Psoas muscle (tissue), 8 donors: ENCODE results near the gene LDLR. TPM values are rescaled to one million over a fixed set of nuclear protein-coding genes. Genes with fewer than 3 reads are reported as not detected.

Experiments
- ATAC-seq, 4 donors: fragments of 200-7000 bp; cut with Tn5 transposase; one replicate each; pipeline ENCODE4 v1.9.1; 2020; ENCODE audit warnings: moderate library complexity in 3 of 4, mild to moderate bottlenecking in 2 of 4
- DNase-seq, 2 donors: peaks; one replicate each; pipeline ENCODE4 v3.0.0-alpha.2; 2020
- H3K27ac ChIP-seq: fragments of 200-600 bp; one replicate; pipeline ENCODE4 v1.8.0; 2022
- H3K27me3 ChIP-seq, 3 donors: fragments of 200-600 bp in 1 of 3; one replicate each; pipeline versions ENCODE4 v1.6.1 to v1.8.0; 2013 to 2022; ENCODE audit warnings: low read length in 2 of 3, mild to moderate bottlenecking in 2 of 3, moderate library complexity in 1 of 3; ENCODE audit not compliant: insufficient read depth in 3 of 3
- H3K36me3 ChIP-seq, 2 donors: fragments of 200-600 bp in 1 of 2; one replicate each; pipeline versions ENCODE4 v1.6.1 to v1.8.0; 2013 to 2022; ENCODE audit warnings: low read depth in 1 of 2, mild to moderate bottlenecking in 1 of 2, moderate library complexity in 1 of 2; ENCODE audit not compliant: insufficient read depth in 1 of 2
- H3K4me1 ChIP-seq: fragments of 200-600 bp; one replicate; pipeline ENCODE4 v1.8.0; 2022
- H3K4me3 ChIP-seq: fragments of 200-600 bp; one replicate; pipeline ENCODE4 v1.8.0; 2022; ENCODE audit warnings: mild to moderate bottlenecking
- H3K9me3 ChIP-seq: fragments of 200-600 bp; one replicate; pipeline ENCODE4 v1.8.0; 2022
- CTCF ChIP-seq: fragments of 200-600 bp; IDR thresholded peaks from one replicate; pipeline ENCODE4 v1.8.0; 2022; ENCODE audit warnings: antibody characterized with exemption
- WGBS, 3 donors: extraction: QIAGEN DNeasy Blood & Tissue Kit; methylation state at CpG; one replicate each; pipeline versions ENCODE4 v1.1.6 to v1.1.7; 2013; 5-methylcytosine and 5-hydroxymethylcytosine counted together
- intact Hi-C, 2 donors: fragments of 100-400 bp; cut with DNase I; formaldehyde crosslinking; loops; one replicate each; pipeline versions ENCODE4 v1.11.0 to v1.14.2; 2022
- polyA plus RNA-seq, 3 donors: library from polyadenylated mRNA; stranded (reverse); fragments of 200-250 nt; gene quantifications; one replicate each; pipeline ENCODE4 v1.2.3, GENCODE V29; 2013
- total RNA-seq, 4 donors: library from RNA; stranded (reverse); fragmentation: NEBNext Ultra II Directional in 2 of 4; extraction: Animal tissue kit (Norgen Biotek cat#: 25700) in 2 of 4; gene quantifications; one replicate each; pipeline versions ENCODE4 v1.2.1 to v1.2.4, GENCODE V29; 2021 to 2023
- donor health status: healthy with polysubstance abuse.
- donor health status: DM: no; HTN: no; CAD: no; lungs with moderate emphysema.
- donor health status: Bipolar disorder and iron deficiency.
- donor health status: healthy.
- donor health status: DM: yes; HTN: yes; CAD: no.
- donor health status: DM: no; HTN: no; CAD: no.
- donor health status: DM: no; HTN: no; CAD: no.
- donor health status: DM: yes; HTN: yes; CAD: no.

The LDLR gene
- total and polyA plus RNA-seq, 7 donors = 1.7 to 10.1 (median 3.4) TPM

DNA sequence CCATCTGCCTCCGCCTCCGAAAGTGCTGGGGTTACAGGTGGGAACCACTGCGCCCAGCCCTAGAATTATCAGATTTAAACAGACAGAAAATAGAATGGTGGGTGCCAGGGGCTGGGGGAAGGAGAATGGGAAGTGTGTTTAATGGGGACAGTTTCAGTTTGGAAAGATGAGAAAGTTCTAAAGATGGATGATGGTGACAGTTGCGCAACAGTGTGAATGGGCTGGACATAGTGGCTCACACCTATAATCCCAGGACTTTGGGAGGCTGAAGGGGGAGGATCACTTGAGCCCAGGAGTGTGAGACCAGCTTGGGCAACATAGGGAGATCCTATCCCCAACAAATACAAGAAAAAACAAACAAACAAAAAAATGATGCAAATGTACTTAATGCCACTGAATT lies 92.2 kb downstream of the LDLR start:
- Histone ChIP-seq H3K27me3 (no peaks in the 10 kb centered on the region), H3K9me3 (no peaks in the 10 kb centered on the region), H3K4me1 (peaks cover 13% of the 10 kb centered on the region), H3K27ac (no peak overlapping the region), H3K36me3 (peaks cover 0 to 52% of the 10 kb centered on the region in 2 donors), H3K4me3 (no peak overlapping the region)
- no peak for DNase-seq
- 93 to 95% (median 94%) methylated on average over 4 of the region's 4 CpGs for WGBS, 3 donors
- no peak for ATAC-seq
- intact Hi-C loops = no loop called here
- TF ChIP-seq CTCF = no peak

Other genes with a start within 250 kb of the LDLR start
- gene C19orf38, start 241.0 kb upstream of the LDLR start, total RNA-seq = 1 to 10 TPM in 3 of 4 donors, under 1 TPM in 1; 0.30 to 1.8 (median 1.4) TPM
- 1 to 10 TPM; 1.0 to 2.9 (median 1.3) TPM for gene C19orf38, start 241.0 kb upstream of the LDLR start, polyA plus RNA-seq
- 100 to 1,000 TPM in 2 of 4 donors, 10 to 100 TPM in 2; 59.1 to 105 (median 88.6) TPM for gene CARM1, start 217.9 kb upstream of the LDLR start, total RNA-seq
- gene CARM1, start 217.9 kb upstream of the LDLR start, polyA plus RNA-seq = 100 to 1,000 TPM in 1 of 3 donors, 10 to 100 TPM in 2; 61.1 to 110 (median 94.7) TPM
- 10 to 100 TPM; 12.1 to 18.0 (median 16.7) TPM for gene YIPF2, start 160.8 kb upstream of the LDLR start, total RNA-seq
- 10 to 100 TPM; 13.7 to 18.5 (median 18.1) TPM for gene YIPF2, start 160.8 kb upstream of the LDLR start, polyA plus RNA-seq
- 10 to 100 TPM; 12.9 to 24.2 (median 17.0) TPM for gene TIMM29, start 160.7 kb upstream of the LDLR start, total RNA-seq
- 10 to 100 TPM; 17.1 to 29.0 (median 20.2) TPM for gene TIMM29, start 160.7 kb upstream of the LDLR start, polyA plus RNA-seq
- gene SMARCA4, start 128.4 kb upstream of the LDLR start, total RNA-seq = 10 to 100 TPM; 34.8 to 75.6 (median 50.5) TPM
- gene SMARCA4, start 128.4 kb upstream of the LDLR start, polyA plus RNA-seq = 100 to 1,000 TPM in 1 of 3 donors, 10 to 100 TPM in 2; 36.7 to 124 (median 51.9) TPM
- gene SPC24, start 66.3 kb downstream of the LDLR start, total RNA-seq = 1 to 10 TPM in 2 of 4 donors, under 1 TPM in 2; 0.51 to 1.7 (median 0.98) TPM
- under 1 TPM; 0.14 to 0.55 (median 0.44) TPM for gene SPC24, start 66.3 kb downstream of the LDLR start, polyA plus RNA-seq
- 100 to 1,000 TPM in 1 of 4 donors, 10 to 100 TPM in 3; 44.0 to 103 (median 68.0) TPM for gene KANK2, start 108.1 kb downstream of the LDLR start, total RNA-seq
- gene KANK2, start 108.1 kb downstream of the LDLR start, polyA plus RNA-seq = 10 to 100 TPM; 23.7 to 29.9 (median 25.8) TPM
- gene ANGPTL8, start 150.2 kb downstream of the LDLR start, total RNA-seq = under 1 TPM in 2 of 4 donors, not detected in 2; 0.48 to 0.49 TPM
- gene ANGPTL8, start 150.2 kb downstream of the LDLR start, polyA plus RNA-seq = 10 to 100 TPM in 1 of 3 donors, under 1 TPM in 2; 0.08 to 14.6 (median 0.15) TPM
- gene DOCK6, start 173.1 kb downstream of the LDLR start, total RNA-seq = 10 to 100 TPM; 14.5 to 27.1 (median 17.8) TPM
- gene DOCK6, start 173.1 kb downstream of the LDLR start, polyA plus RNA-seq = 10 to 100 TPM in 2 of 3 donors, 1 to 10 TPM in 1; 8.7 to 16.0 (median 11.4) TPM
- not detected for gene TSPAN16, start 206.7 kb downstream of the LDLR start, total RNA-seq
- not detected for gene TSPAN16, start 206.7 kb downstream of the LDLR start, polyA plus RNA-seq